HL-60/S4 (cell line): ENCODE results near the gene PVALEF.

Experiments
- in situ Hi-C: fragments of 300-500 bp; cut with MboI; formaldehyde crosslinking; loops from 2 replicates; pipeline ENCODE4 v1.14.3; 2022; ENCODE audit warnings: low sequenced_read_pairs

PVALEF gene

GRCh38 chr17:81165246-81166032, at the start of gene PVALEF:
Gene PVALEF, plus strand, starts transcription at chr17:81165507. Its CDS starts 15,720 bp downstream, at chr17:81181227.
- in situ Hi-C loops: no loop called here

- in situ Hi-C loops: no loop called here
These were observed 49.4 kb upstream of the PVALEF start for GRCh38 chr17:81115749-81116464.

- in situ Hi-C loops: no loop called here
These were observed 48.6 kb upstream of the PVALEF start for GRCh38 chr17:81116704-81117103.

- in situ Hi-C loops: no loop called here
These were observed 47.6 kb upstream of the PVALEF start for GRCh38 chr17:81117672-81118198.

GRCh38 chr17:81118308-81119221, 46.7 kb upstream of the PVALEF start:
- in situ Hi-C loops: no loop called here

- in situ Hi-C loops: no loop called here
These were observed 45.8 kb upstream of the PVALEF start for GRCh38 chr17:81119223-81120148.

- in situ Hi-C loops: no loop called here
These were observed 45.2 kb upstream of the PVALEF start for GRCh38 chr17:81120149-81120484.

GRCh38 chr17:81120695-81121621, 44.3 kb upstream of the PVALEF start:
- in situ Hi-C loops: no loop called here

- in situ Hi-C loops: no loop called here
These were observed 43.2 kb upstream of the PVALEF start for GRCh38 chr17:81121841-81122733.

GRCh38 chr17:81123052-81124048, 42.0 kb upstream of the PVALEF start:
- in situ Hi-C loops: no loop called here

- in situ Hi-C loops: no loop called here
These were observed 40.9 kb upstream of the PVALEF start for GRCh38 chr17:81124377-81124776.

GRCh38 chr17:81125573-81126081, 39.7 kb upstream of the PVALEF start:
- in situ Hi-C loops: no loop called here

- in situ Hi-C loops: no loop called here
These were observed 38.8 kb upstream of the PVALEF start for GRCh38 chr17:81126281-81127132.

GRCh38 chr17:81127133-81127455, 38.2 kb upstream of the PVALEF start:
- in situ Hi-C loops: no loop called here

GRCh38 chr17:81127526-81128177, 37.7 kb upstream of the PVALEF start:
- in situ Hi-C loops: no loop called here
